ENCODE measurements around the gene CNN3.

DNA sequence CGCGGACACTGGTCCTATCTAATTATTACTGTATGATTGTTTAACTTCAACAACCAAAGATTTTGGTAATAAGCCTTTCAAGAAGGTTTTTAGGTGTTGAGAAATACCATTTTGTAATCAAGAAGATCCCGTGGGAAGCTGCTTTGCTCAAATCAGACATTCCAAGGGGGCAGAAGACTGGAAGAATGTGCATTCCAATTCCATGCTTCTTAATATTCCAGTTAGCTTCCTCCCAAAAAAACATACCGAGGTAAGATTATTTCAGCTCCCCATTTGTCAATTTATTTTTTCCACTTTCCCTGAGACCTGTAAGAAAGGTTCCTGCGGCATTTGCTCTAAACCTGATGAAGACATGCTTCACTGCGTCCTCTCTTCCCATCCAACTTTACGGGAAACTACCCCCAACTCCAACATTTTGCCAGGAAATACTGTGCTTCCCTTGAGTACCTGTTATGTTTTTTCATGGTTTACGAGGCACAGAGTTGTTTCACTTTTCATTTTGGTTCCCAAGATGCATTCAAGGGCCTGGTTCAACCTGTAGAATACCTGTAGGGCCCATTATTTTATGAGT lies 4.1 kb downstream of the CNN3 start:
- TF ChIP-seq, protein P1, sequence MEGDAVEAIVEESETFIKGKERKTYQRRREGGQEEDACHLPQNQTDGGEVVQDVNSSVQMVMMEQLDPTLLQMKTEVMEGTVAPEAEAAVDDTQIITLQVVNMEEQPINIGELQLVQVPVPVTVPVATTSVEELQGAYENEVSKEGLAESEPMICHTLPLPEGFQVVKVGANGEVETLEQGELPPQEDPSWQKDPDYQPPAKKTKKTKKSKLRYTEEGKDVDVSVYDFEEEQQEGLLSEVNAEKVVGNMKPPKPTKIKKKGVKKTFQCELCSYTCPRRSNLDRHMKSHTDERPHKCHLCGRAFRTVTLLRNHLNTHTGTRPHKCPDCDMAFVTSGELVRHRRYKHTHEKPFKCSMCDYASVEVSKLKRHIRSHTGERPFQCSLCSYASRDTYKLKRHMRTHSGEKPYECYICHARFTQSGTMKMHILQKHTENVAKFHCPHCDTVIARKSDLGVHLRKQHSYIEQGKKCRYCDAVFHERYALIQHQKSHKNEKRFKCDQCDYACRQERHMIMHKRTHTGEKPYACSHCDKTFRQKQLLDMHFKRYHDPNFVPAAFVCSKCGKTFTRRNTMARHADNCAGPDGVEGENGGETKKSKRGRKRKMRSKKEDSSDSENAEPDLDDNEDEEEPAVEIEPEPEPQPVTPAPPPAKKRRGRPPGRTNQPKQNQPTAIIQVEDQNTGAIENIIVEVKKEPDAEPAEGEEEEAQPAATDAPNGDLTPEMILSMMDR (IDR thresholded peaks at IDR 0.05 in 4 of 5, conservative IDR thresholded peaks at IDR 0.05 in 1 of 5) = no peak
- TF ChIP-seq POLR2A (IDR thresholded peaks at IDR 0.05) = no peak
